Measurements from ENCODE around the gene TENM4. TPM values are rescaled to one million over a fixed set of nuclear protein-coding genes. Genes with fewer than 3 reads are reported as not detected.

Gene TENM4
- total RNA-seq, 1 experiment from 2014 or later: 25.0 TPM

DNA sequence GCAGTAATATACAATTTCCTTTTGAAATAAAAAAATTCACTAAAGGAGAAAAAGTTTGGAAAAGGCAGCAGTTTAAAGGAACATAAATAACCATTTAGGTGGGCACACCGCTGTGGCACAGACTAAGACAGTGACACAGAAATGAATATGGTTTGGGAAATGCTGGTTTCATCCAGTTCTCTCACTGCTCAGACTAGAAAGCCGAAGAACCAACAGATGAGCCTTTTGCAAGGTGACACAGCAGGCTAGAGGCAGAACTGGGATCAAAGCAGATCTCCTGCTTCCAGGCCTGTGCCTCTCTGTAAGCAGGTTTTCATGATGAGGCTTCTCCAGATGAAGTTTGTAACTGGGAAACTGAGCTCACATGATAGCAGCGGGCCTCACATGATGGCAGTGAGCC, 486.1 kb downstream of the TENM4 start (continued):
- TF ChIP-seq, protein P1, sequence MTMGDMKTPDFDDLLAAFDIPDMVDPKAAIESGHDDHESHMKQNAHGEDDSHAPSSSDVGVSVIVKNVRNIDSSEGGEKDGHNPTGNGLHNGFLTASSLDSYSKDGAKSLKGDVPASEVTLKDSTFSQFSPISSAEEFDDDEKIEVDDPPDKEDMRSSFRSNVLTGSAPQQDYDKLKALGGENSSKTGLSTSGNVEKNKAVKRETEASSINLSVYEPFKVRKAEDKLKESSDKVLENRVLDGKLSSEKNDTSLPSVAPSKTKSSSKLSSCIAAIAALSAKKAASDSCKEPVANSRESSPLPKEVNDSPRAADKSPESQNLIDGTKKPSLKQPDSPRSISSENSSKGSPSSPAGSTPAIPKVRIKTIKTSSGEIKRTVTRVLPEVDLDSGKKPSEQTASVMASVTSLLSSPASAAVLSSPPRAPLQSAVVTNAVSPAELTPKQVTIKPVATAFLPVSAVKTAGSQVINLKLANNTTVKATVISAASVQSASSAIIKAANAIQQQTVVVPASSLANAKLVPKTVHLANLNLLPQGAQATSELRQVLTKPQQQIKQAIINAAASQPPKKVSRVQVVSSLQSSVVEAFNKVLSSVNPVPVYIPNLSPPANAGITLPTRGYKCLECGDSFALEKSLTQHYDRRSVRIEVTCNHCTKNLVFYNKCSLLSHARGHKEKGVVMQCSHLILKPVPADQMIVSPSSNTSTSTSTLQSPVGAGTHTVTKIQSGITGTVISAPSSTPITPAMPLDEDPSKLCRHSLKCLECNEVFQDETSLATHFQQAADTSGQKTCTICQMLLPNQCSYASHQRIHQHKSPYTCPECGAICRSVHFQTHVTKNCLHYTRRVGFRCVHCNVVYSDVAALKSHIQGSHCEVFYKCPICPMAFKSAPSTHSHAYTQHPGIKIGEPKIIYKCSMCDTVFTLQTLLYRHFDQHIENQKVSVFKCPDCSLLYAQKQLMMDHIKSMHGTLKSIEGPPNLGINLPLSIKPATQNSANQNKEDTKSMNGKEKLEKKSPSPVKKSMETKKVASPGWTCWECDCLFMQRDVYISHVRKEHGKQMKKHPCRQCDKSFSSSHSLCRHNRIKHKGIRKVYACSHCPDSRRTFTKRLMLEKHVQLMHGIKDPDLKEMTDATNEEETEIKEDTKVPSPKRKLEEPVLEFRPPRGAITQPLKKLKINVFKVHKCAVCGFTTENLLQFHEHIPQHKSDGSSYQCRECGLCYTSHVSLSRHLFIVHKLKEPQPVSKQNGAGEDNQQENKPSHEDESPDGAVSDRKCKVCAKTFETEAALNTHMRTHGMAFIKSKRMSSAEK (CRISPR knock-in tag; IDR thresholded peaks at IDR 0.05; ENCODE audit: borderline replicate concordance): no peak

DNA sequence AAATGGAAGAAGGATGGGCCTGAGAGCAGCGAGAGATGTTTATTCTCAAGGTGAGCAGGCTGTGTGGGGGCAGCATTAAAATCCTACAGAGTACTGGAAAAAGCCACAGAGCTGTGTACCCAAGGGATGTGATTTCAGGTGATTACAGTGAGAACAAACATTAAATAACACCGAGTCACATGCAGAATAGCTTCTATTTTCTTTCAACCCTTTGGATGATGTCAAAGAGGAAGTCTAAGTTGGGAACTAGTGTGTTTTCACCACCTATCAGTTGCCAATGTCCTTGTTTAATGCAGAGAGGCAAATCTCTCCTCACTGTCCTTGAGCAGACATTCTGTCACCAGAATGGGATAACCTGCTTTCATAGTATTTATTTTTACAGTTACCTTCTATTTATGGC, 486.6 kb downstream of the TENM4 start:
- DNase-seq (ENCODE audit: low spot score): no peak
- Mint-ChIP-seq H3K4me1 (peaks cover 24% of the 10 kb centered on the region), H3K27me3 (ENCODE audit: low read depth) (no peaks in the 10 kb centered on the region; the same call in 1 of the 2 replicates), H3K27ac (no peak overlapping the region), H3K4me3 (no peak overlapping the region), H3K9me3 (no peaks in the 10 kb centered on the region), H3K36me3 (no peaks in the 10 kb centered on the region)
- ChIA-PET CTCF (no interaction called here), POLR2A (no interaction called here)
- TF ChIP-seq ELF4 (CRISPR knock-in tag; IDR thresholded peaks at IDR 0.05; ENCODE audit: low read depth): no peak
- TF ChIP-seq, protein P2, sequence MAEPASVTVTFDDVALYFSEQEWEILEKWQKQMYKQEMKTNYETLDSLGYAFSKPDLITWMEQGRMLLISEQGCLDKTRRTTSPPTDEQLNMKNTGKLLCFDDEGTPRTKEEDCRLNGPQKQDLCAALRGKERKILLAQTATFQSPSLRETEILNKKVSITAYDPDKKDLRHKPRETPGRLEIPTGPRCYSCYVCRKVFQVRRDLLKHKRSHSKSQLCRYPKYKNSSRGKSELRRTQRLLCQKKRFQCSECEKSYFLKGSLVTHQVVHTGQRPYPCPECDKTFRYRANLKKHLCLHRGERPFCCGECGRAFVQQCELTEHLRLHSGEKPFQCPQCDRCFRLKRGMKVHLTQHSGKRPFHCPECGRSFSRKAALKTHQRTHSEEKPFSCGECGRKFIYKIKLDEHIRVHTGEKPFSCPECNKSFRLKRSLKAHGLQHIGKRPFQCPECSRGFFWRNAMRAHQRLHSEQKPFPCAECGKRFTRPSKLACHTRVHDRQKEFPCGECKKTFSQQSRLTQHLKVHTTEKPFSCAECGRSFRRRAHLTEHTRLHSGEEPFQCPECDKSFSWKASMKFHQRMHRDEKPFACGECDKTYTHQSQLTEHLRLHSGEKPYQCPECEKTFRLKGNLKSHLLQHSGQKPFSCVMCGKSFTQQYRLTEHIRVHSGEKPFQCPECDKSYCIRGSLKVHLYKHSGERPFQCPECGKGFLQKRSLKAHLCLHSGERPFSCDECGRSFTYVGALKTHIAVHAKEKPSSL (CRISPR knock-in tag; conservative IDR thresholded peaks at IDR 0.05): no peak
- no peak for TF ChIP-seq GTF2I (CRISPR knock-in tag; conservative IDR thresholded peaks at IDR 0.05)
- TF ChIP-seq NR2C2 (CRISPR knock-in tag; IDR thresholded peaks at IDR 0.05): no peak
- TF ChIP-seq IRF2 (CRISPR knock-in tag; IDR thresholded peaks at IDR 0.05; ENCODE audit: borderline replicate concordance, low read depth): no peak
- TF ChIP-seq, protein P1 (CRISPR knock-in tag; IDR thresholded peaks at IDR 0.05; ENCODE audit: borderline replicate concordance): no peak
- TF ChIP-seq SOX15 (CRISPR knock-in tag; IDR thresholded peaks at IDR 0.05): no peak
- TF ChIP-seq, protein P3, sequence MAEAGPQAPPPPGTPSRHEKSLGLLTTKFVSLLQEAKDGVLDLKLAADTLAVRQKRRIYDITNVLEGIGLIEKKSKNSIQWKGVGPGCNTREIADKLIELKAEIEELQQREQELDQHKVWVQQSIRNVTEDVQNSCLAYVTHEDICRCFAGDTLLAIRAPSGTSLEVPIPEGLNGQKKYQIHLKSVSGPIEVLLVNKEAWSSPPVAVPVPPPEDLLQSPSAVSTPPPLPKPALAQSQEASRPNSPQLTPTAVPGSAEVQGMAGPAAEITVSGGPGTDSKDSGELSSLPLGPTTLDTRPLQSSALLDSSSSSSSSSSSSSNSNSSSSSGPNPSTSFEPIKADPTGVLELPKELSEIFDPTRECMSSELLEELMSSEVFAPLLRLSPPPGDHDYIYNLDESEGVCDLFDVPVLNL (CRISPR knock-in tag; IDR thresholded peaks at IDR 0.05; ENCODE audit: borderline replicate concordance, low read depth): no peak
- TF ChIP-seq, protein P4, sequence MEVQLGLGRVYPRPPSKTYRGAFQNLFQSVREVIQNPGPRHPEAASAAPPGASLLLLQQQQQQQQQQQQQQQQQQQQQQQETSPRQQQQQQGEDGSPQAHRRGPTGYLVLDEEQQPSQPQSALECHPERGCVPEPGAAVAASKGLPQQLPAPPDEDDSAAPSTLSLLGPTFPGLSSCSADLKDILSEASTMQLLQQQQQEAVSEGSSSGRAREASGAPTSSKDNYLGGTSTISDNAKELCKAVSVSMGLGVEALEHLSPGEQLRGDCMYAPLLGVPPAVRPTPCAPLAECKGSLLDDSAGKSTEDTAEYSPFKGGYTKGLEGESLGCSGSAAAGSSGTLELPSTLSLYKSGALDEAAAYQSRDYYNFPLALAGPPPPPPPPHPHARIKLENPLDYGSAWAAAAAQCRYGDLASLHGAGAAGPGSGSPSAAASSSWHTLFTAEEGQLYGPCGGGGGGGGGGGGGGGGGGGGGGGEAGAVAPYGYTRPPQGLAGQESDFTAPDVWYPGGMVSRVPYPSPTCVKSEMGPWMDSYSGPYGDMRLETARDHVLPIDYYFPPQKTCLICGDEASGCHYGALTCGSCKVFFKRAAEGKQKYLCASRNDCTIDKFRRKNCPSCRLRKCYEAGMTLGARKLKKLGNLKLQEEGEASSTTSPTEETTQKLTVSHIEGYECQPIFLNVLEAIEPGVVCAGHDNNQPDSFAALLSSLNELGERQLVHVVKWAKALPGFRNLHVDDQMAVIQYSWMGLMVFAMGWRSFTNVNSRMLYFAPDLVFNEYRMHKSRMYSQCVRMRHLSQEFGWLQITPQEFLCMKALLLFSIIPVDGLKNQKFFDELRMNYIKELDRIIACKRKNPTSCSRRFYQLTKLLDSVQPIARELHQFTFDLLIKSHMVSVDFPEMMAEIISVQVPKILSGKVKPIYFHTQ (CRISPR knock-in tag; IDR thresholded peaks at IDR 0.05): no peak
- TF ChIP-seq, protein P5, sequence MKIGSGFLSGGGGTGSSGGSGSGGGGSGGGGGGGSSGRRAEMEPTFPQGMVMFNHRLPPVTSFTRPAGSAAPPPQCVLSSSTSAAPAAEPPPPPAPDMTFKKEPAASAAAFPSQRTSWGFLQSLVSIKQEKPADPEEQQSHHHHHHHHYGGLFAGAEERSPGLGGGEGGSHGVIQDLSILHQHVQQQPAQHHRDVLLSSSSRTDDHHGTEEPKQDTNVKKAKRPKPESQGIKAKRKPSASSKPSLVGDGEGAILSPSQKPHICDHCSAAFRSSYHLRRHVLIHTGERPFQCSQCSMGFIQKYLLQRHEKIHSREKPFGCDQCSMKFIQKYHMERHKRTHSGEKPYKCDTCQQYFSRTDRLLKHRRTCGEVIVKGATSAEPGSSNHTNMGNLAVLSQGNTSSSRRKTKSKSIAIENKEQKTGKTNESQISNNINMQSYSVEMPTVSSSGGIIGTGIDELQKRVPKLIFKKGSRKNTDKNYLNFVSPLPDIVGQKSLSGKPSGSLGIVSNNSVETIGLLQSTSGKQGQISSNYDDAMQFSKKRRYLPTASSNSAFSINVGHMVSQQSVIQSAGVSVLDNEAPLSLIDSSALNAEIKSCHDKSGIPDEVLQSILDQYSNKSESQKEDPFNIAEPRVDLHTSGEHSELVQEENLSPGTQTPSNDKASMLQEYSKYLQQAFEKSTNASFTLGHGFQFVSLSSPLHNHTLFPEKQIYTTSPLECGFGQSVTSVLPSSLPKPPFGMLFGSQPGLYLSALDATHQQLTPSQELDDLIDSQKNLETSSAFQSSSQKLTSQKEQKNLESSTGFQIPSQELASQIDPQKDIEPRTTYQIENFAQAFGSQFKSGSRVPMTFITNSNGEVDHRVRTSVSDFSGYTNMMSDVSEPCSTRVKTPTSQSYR (CRISPR knock-in tag; IDR thresholded peaks at IDR 0.05): no peak
- TF ChIP-seq, protein P6, sequence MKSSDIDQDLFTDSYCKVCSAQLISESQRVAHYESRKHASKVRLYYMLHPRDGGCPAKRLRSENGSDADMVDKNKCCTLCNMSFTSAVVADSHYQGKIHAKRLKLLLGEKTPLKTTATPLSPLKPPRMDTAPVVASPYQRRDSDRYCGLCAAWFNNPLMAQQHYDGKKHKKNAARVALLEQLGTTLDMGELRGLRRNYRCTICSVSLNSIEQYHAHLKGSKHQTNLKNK (CRISPR knock-in tag; IDR thresholded peaks at IDR 0.05): no peak
- TF ChIP-seq FOXP1 (CRISPR knock-in tag; IDR thresholded peaks at IDR 0.05; ENCODE audit: borderline replicate concordance): no peak
- no peak for TF ChIP-seq RELA (CRISPR knock-in tag; IDR thresholded peaks at IDR 0.05; ENCODE audit: borderline replicate concordance)
- TF ChIP-seq, protein P7, sequence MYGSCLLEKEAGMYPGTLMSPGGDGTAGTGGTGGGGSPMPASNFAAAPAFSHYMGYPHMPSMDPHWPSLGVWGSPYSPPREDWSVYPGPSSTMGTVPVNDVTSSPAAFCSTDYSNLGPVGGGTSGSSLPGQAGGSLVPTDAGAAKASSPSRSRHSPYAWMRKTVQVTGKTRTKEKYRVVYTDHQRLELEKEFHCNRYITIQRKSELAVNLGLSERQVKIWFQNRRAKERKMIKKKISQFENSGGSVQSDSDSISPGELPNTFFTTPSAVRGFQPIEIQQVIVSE (CRISPR knock-in tag; IDR thresholded peaks at IDR 0.05; ENCODE audit: borderline replicate concordance): no peak
- no peak for TF ChIP-seq NFYB (CRISPR knock-in tag; conservative IDR thresholded peaks at IDR 0.05; ENCODE audit: low read depth)
- ATAC-seq: no peak

All from WTC11 (cell line).